Liver (tissue), 9 donors: Measurements from ENCODE around the gene TEX264. TPM values are rescaled to one million over a fixed set of nuclear protein-coding genes. Genes with fewer than 3 reads are reported as not detected.

Source experiments
- DNase-seq: peaks from one replicate; pipeline ENCODE4 v3.0.0-alpha.2; 2017; ENCODE audit warnings: low spot score
- H3K27ac ChIP-seq, 2 donors: one replicate each; pipeline ENCODE4 v1.7.0; 2013; ENCODE audit warnings: inconsistent platforms in 2 of 2, low read length in 2 of 2, control low read depth in 1 of 2, low read depth in 1 of 2, mild to moderate bottlenecking in 1 of 2
- H3K27me3 ChIP-seq, 4 donors: one replicate each; pipeline versions ENCODE4 v1.6.1 to v1.7.0; 2013; ENCODE audit warnings: low read length in 3 of 4, inconsistent platforms in 1 of 4, mild to moderate bottlenecking in 1 of 4, moderate library complexity in 1 of 4; ENCODE audit not compliant: control insufficient read depth in 4 of 4, insufficient read depth in 4 of 4
- H3K36me3 ChIP-seq, 4 donors: one replicate each; pipeline versions ENCODE4 v1.6.1 to v1.7.0; 2013; ENCODE audit warnings: low read length in 3 of 4, mild to moderate bottlenecking in 3 of 4, low read depth in 1 of 4, moderate library complexity in 1 of 4; ENCODE audit not compliant: control insufficient read depth in 4 of 4, insufficient read depth in 3 of 4
- H3K4me1 ChIP-seq, 4 donors: one replicate each; pipeline versions ENCODE4 v1.6.1 to v1.7.0; 2013; ENCODE audit warnings: low read length in 3 of 4, mild to moderate bottlenecking in 3 of 4, moderate library complexity in 1 of 4; ENCODE audit not compliant: control insufficient read depth in 4 of 4, insufficient read depth in 4 of 4
- H3K4me3 ChIP-seq, 3 donors: one replicate each; pipeline versions ENCODE4 v1.6.1 to v1.7.0; 2013; ENCODE audit warnings: low read length in 3 of 3, control low read depth in 1 of 3, low read depth in 1 of 3, mild to moderate bottlenecking in 1 of 3
- H3K9ac ChIP-seq, 2 donors: one replicate each; pipeline ENCODE4 v1.7.0; 2013; ENCODE audit warnings: low read length in 2 of 2, mild to moderate bottlenecking in 2 of 2, moderate library complexity in 2 of 2, control low read depth in 1 of 2, low read depth in 1 of 2
- H3K9me3 ChIP-seq, 4 donors: one replicate each; pipeline versions ENCODE4 v1.6.1 to v1.7.0; 2013; ENCODE audit warnings: low read length in 3 of 4; ENCODE audit not compliant: control insufficient read depth in 4 of 4
- ATF3 ChIP-seq: IDR thresholded peaks from 2 replicates; pipeline ENCODE4 v1.6.1; 2016; ENCODE audit warnings: antibody characterized with exemption
- CTCF ChIP-seq: fragments of 150-350 bp; IDR thresholded peaks from 2 replicates; pipeline ENCODE4 v1.5.1; 2017; ENCODE audit warnings: improper control_type of control experiment, low read depth, low read length; ENCODE audit not compliant: missing input control
- FOXA1 ChIP-seq: IDR thresholded peaks from 2 replicates; pipeline ENCODE4 v1.6.1; 2016; ENCODE audit warnings: antibody characterized with exemption
- HNF4A ChIP-seq, 2 donors: conservative IDR thresholded peaks; 2 replicates each; pipeline ENCODE4 v1.6.1; 2016; ENCODE audit warnings: antibody characterized with exemption in 2 of 2, mild to moderate bottlenecking in 2 of 2
- HNF4G ChIP-seq: IDR thresholded peaks from 2 replicates; pipeline ENCODE4 v1.6.1; 2016; ENCODE audit warnings: antibody characterized with exemption
- NR2F2 ChIP-seq: IDR thresholded peaks from 2 replicates; pipeline ENCODE4 v1.6.1; 2016; ENCODE audit warnings: antibody characterized with exemption
- RAD21 ChIP-seq, 2 donors: IDR thresholded peaks; 2 replicates each; pipeline ENCODE4 v1.6.1; 2016; ENCODE audit warnings: antibody characterized with exemption in 2 of 2, mild to moderate bottlenecking in 2 of 2
- RXRA ChIP-seq, 2 donors: IDR thresholded peaks; 2 replicates each; pipeline ENCODE4 v1.6.1; 2017 to 2018; ENCODE audit warnings: antibody characterized with exemption in 2 of 2, mild to moderate bottlenecking in 1 of 2
- SP1 ChIP-seq: IDR thresholded peaks from 2 replicates; pipeline ENCODE4 v1.6.1; 2018; ENCODE audit warnings: antibody characterized with exemption, mild to moderate bottlenecking
- TAF1 ChIP-seq: conservative IDR thresholded peaks from 2 replicates; pipeline ENCODE4 v1.6.1; 2016; ENCODE audit warnings: antibody characterized with exemption, mild to moderate bottlenecking
- YY1 ChIP-seq: IDR thresholded peaks from 2 replicates; pipeline ENCODE4 v1.6.1; 2016; ENCODE audit warnings: antibody characterized with exemption, mild to moderate bottlenecking
- WGBS: extraction: QIAGEN DNeasy Blood & Tissue Kit; methylation state at CpG from one replicate; pipeline ENCODE4 v1.1.7; 2013; 5-methylcytosine and 5-hydroxymethylcytosine counted together
- polyA plus RNA-seq, 2 donors: library from polyadenylated mRNA; stranded (reverse) in 1 of 2; unstranded in 1 of 2; fragments of 200-250 nt in 1 of 2; fragments of >200 nt in 1 of 2; fragmentation: Nextera tagmentation in 1 of 2; extraction: Ambion mirVana in 1 of 2; gene quantifications; one replicate each; pipeline versions ENCODE4 v1.2.1 to v1.2.3, GENCODE V29; 2013 to 2015
- total RNA-seq, 2 donors: library from RNA; depleted of rRNA; stranded (reverse); fragments of >200 nt; gene quantifications; one replicate each; pipeline ENCODE4 v1.2.3, GENCODE V29; 2014
- donor health status: healthy.
- donor health status: healthy.
- donor health status: healthy.
- donor health status: healthy.
- donor health status: healthy.

The TEX264 gene
- total and polyA plus RNA-seq, 4 donors, result 21.2 to 48.4 (median 35.6) TPM

- no peak for TF ChIP-seq SP1
Observed at GRCh38 chr3:51630513-51630912, 40.5 kb upstream of the TEX264 start (continued).

GRCh38 chr3:51637144-51637940 lies 33.7 kb upstream of the TEX264 start:
- WGBS, result 46% methylated on average over 14 of the region's 14 CpGs
- no peaks in the 10 kb centered on the region for H3K9me3 ChIP-seq
- no peak overlapping the region for H3K27ac ChIP-seq
- TF ChIP-seq YY1 (no peak), HNF4A (conservative IDR thresholded peaks at IDR 0.05) (peak in 1 of 2 donors; percentile 24)
- H3K4me1 ChIP-seq, result peaks cover 0 to 14% (median 10%) of the 10 kb centered on the region in 4 donors
- no peak overlapping the region for H3K4me3 ChIP-seq
- no peak overlapping the region for H3K9ac ChIP-seq
- no peak for DNase-seq
- H3K36me3 ChIP-seq, result peaks cover 7 to 71% (median 54%) of the 10 kb centered on the region in 4 donors
- H3K27me3 ChIP-seq, result no peaks in the 10 kb centered on the region

- Histone ChIP-seq H3K27ac (no peak overlapping the region), H3K4me3 (no peak overlapping the region), H3K9ac (no peak overlapping the region), H3K36me3 (peaks cover 7 to 78% (median 56%) of the 10 kb centered on the region in 4 donors), H3K9me3 (no peaks in the 10 kb centered on the region), H3K27me3 (no peaks in the 10 kb centered on the region), H3K4me1 (peaks cover 0 to 14% (median 10%) of the 10 kb centered on the region in 4 donors)
- TF ChIP-seq RXRA (IDR thresholded peaks at IDR 0.05), result peak in 1 of 2 donors; percentile 40
- peak in 1 of 2 donors; percentile 27 for TF ChIP-seq HNF4A (conservative IDR thresholded peaks at IDR 0.05)
- TF ChIP-seq CTCF, result peak; percentile 91
- no peak for TF ChIP-seq HNF4G
- peak; percentile 86 to 94 for TF ChIP-seq RAD21 (IDR thresholded peaks at IDR 0.05)
- 75% methylated on average over 6 of the region's 6 CpGs for WGBS
- peak; percentile 38 for DNase-seq
Observed at GRCh38 chr3:51637941-51638471, 33.0 kb upstream of the TEX264 start.

GRCh38 chr3:51642462-51642861 lies 28.6 kb upstream of the TEX264 start:
- H3K4me1 ChIP-seq, result peaks cover 0 to 7% (median 4%) of the 10 kb centered on the region in 4 donors
- TF ChIP-seq FOXA1, result no peak
- peak; percentile 44 for TF ChIP-seq CTCF
- TF ChIP-seq ATF3, result no peak
- TF ChIP-seq TAF1, result no peak
- TF ChIP-seq RAD21 (IDR thresholded peaks at IDR 0.05), result peak; percentile 66 to 72
- no peak for TF ChIP-seq NR2F2
- H3K27ac ChIP-seq, result no peak overlapping the region
- 26% methylated on average over 2 of the region's 2 CpGs for WGBS
- H3K36me3 ChIP-seq, result peaks cover 9 to 95% (median 72%) of the 10 kb centered on the region in 4 donors
- H3K9me3 ChIP-seq, result no peaks in the 10 kb centered on the region
- no peak overlapping the region for H3K9ac ChIP-seq
- no peak for DNase-seq
- no peak overlapping the region for H3K4me3 ChIP-seq
- no peaks in the 10 kb centered on the region for H3K27me3 ChIP-seq
